T-helper 2 cell treated with Interferon-gamma antibody and Interleukin-4, amounts not matched to agents 5 μg/mL and 100 μg/mL, for 36 hours (primary cell): ENCODE results near the gene CCBE1.

ENCODE experiments used
- DNase-seq: peaks from one replicate; pipeline ENCODE4 v3.0.0; 2021; ENCODE audit warnings: low spot score
- H3K27ac Mint-ChIP-seq: one replicate; pipeline ENCODE4 v1.8.0; 2021; ENCODE audit warnings: mild to moderate bottlenecking, mixed read lengths
- H3K27me3 Mint-ChIP-seq: one replicate; pipeline ENCODE4 v1.8.0; 2021; ENCODE audit warnings: low read depth, mixed read lengths
- H3K36me3 Mint-ChIP-seq: one replicate; pipeline ENCODE4 v1.8.0; 2021; ENCODE audit warnings: low read depth, mixed read lengths
- H3K4me1 Mint-ChIP-seq: one replicate; pipeline ENCODE4 v1.8.0; 2021; ENCODE audit warnings: low read depth, mixed read lengths
- H3K4me3 Mint-ChIP-seq: one replicate; pipeline ENCODE4 v1.8.0; 2022; ENCODE audit warnings: mild to moderate bottlenecking, moderate library complexity, mixed read lengths
- H3K9me3 Mint-ChIP-seq: one replicate; pipeline ENCODE4 v1.8.0; 2021; ENCODE audit warnings: mixed read lengths

CCBE1 gene

GRCh38 chr18:59481436-59481835 lies 215.8 kb downstream of the CCBE1 start:
- no peak for DNase-seq
- Mint-ChIP-seq H3K4me1 (no peaks in the 10 kb centered on the region), H3K4me3 (no peak overlapping the region), H3K27me3 (peaks cover 6% of the 10 kb centered on the region), H3K9me3 (no peaks in the 10 kb centered on the region), H3K27ac (no peak overlapping the region), H3K36me3 (no peaks in the 10 kb centered on the region)

GRCh38 chr18:59479776-59480175 lies 217.4 kb downstream of the CCBE1 start:
- no peaks in the 10 kb centered on the region for H3K4me1 Mint-ChIP-seq
- DNase-seq: no peak
- no peak overlapping the region for H3K4me3 Mint-ChIP-seq
- H3K36me3 Mint-ChIP-seq: no peaks in the 10 kb centered on the region
- peaks cover 6% of the 10 kb centered on the region for H3K27me3 Mint-ChIP-seq
- H3K27ac Mint-ChIP-seq: no peak overlapping the region
- H3K9me3 Mint-ChIP-seq: no peaks in the 10 kb centered on the region

GRCh38 chr18:59478591-59478990 lies 218.6 kb downstream of the CCBE1 start:
- Mint-ChIP-seq H3K27me3 (peaks cover 6% of the 10 kb centered on the region), H3K4me1 (no peaks in the 10 kb centered on the region), H3K9me3 (no peaks in the 10 kb centered on the region), H3K27ac (no peak overlapping the region), H3K4me3 (no peak overlapping the region), H3K36me3 (no peaks in the 10 kb centered on the region)
- DNase-seq: no peak

- H3K27ac Mint-ChIP-seq: no peak overlapping the region
- no peaks in the 10 kb centered on the region for H3K36me3 Mint-ChIP-seq
- H3K9me3 Mint-ChIP-seq: no peaks in the 10 kb centered on the region
- H3K4me1 Mint-ChIP-seq: no peaks in the 10 kb centered on the region
- peaks cover 6% of the 10 kb centered on the region for H3K27me3 Mint-ChIP-seq
- no peak overlapping the region for H3K4me3 Mint-ChIP-seq
- DNase-seq: no peak
These were observed 219.4 kb downstream of the CCBE1 start for GRCh38 chr18:59477849-59478248.

GRCh38 chr18:59470561-59471121 lies 226.6 kb downstream of the CCBE1 start:
- Mint-ChIP-seq H3K36me3 (no peaks in the 10 kb centered on the region), H3K4me3 (no peak overlapping the region), H3K27me3 (no peaks in the 10 kb centered on the region), H3K4me1 (no peaks in the 10 kb centered on the region), H3K9me3 (no peaks in the 10 kb centered on the region), H3K27ac (no peak overlapping the region)
- DNase-seq: no peak

GRCh38 chr18:59469463-59470180 lies 227.6 kb downstream of the CCBE1 start:
- no peaks in the 10 kb centered on the region for H3K27me3 Mint-ChIP-seq
- H3K9me3 Mint-ChIP-seq: no peaks in the 10 kb centered on the region
- no peaks in the 10 kb centered on the region for H3K4me1 Mint-ChIP-seq
- no peaks in the 10 kb centered on the region for H3K36me3 Mint-ChIP-seq
- no peak overlapping the region for H3K27ac Mint-ChIP-seq
- DNase-seq: no peak
- H3K4me3 Mint-ChIP-seq: no peak overlapping the region

- H3K4me3 Mint-ChIP-seq: no peak overlapping the region
- H3K9me3 Mint-ChIP-seq: no peaks in the 10 kb centered on the region
- H3K27ac Mint-ChIP-seq: no peak overlapping the region
- no peaks in the 10 kb centered on the region for H3K4me1 Mint-ChIP-seq
- no peaks in the 10 kb centered on the region for H3K36me3 Mint-ChIP-seq
- no peaks in the 10 kb centered on the region for H3K27me3 Mint-ChIP-seq
- no peak for DNase-seq
These were observed 228.4 kb downstream of the CCBE1 start for GRCh38 chr18:59468821-59469220.

- Mint-ChIP-seq H3K36me3 (no peaks in the 10 kb centered on the region), H3K4me3 (no peak overlapping the region), H3K27ac (no peak overlapping the region), H3K27me3 (no peaks in the 10 kb centered on the region), H3K4me1 (no peaks in the 10 kb centered on the region), H3K9me3 (no peaks in the 10 kb centered on the region)
- DNase-seq: no peak
These were observed 229.7 kb downstream of the CCBE1 start for GRCh38 chr18:59467497-59467896.

GRCh38 chr18:59466980-59467379 lies 230.2 kb downstream of the CCBE1 start:
- Mint-ChIP-seq H3K4me3 (no peak overlapping the region), H3K9me3 (no peaks in the 10 kb centered on the region), H3K27ac (no peak overlapping the region), H3K36me3 (no peaks in the 10 kb centered on the region), H3K27me3 (no peaks in the 10 kb centered on the region), H3K4me1 (no peaks in the 10 kb centered on the region)
- DNase-seq: no peak

- H3K9me3 Mint-ChIP-seq: no peaks in the 10 kb centered on the region
- H3K4me1 Mint-ChIP-seq: no peaks in the 10 kb centered on the region
- H3K4me3 Mint-ChIP-seq: no peak overlapping the region
- no peak overlapping the region for H3K27ac Mint-ChIP-seq
- H3K27me3 Mint-ChIP-seq: no peaks in the 10 kb centered on the region
- no peaks in the 10 kb centered on the region for H3K36me3 Mint-ChIP-seq
- DNase-seq: no peak
These were observed 232.7 kb downstream of the CCBE1 start for GRCh38 chr18:59464486-59464885.

- no peaks in the 10 kb centered on the region for H3K36me3 Mint-ChIP-seq
- no peak for DNase-seq
- no peaks in the 10 kb centered on the region for H3K9me3 Mint-ChIP-seq
- no peak overlapping the region for H3K4me3 Mint-ChIP-seq
- no peaks in the 10 kb centered on the region for H3K4me1 Mint-ChIP-seq
- no peaks in the 10 kb centered on the region for H3K27me3 Mint-ChIP-seq
- no peak overlapping the region for H3K27ac Mint-ChIP-seq
These were observed 236.1 kb downstream of the CCBE1 start for GRCh38 chr18:59461171-59461570.

- no peaks in the 10 kb centered on the region for H3K9me3 Mint-ChIP-seq
- H3K27ac Mint-ChIP-seq: no peak overlapping the region
- no peaks in the 10 kb centered on the region for H3K4me1 Mint-ChIP-seq
- no peak overlapping the region for H3K4me3 Mint-ChIP-seq
- H3K36me3 Mint-ChIP-seq: no peaks in the 10 kb centered on the region
- H3K27me3 Mint-ChIP-seq: peaks cover 3% of the 10 kb centered on the region
- no peak for DNase-seq
These were observed 237.2 kb downstream of the CCBE1 start for GRCh38 chr18:59460072-59460420.

- Mint-ChIP-seq H3K4me1 (no peaks in the 10 kb centered on the region), H3K27ac (no peak overlapping the region), H3K9me3 (no peaks in the 10 kb centered on the region), H3K27me3 (peaks cover 5% of the 10 kb centered on the region), H3K4me3 (no peak overlapping the region), H3K36me3 (no peaks in the 10 kb centered on the region)
- no peak for DNase-seq
These were observed 237.7 kb downstream of the CCBE1 start for GRCh38 chr18:59459369-59460071.

- Mint-ChIP-seq H3K9me3 (no peaks in the 10 kb centered on the region), H3K27ac (no peak overlapping the region), H3K4me1 (no peaks in the 10 kb centered on the region), H3K27me3 (peaks cover 5% of the 10 kb centered on the region), H3K36me3 (no peaks in the 10 kb centered on the region), H3K4me3 (no peak overlapping the region)
- DNase-seq: no peak
These were observed 238.6 kb downstream of the CCBE1 start for GRCh38 chr18:59458575-59458974.
